HL-60 (cell line): ENCODE results near the gene ZMYND8.

Source experiments
- CTCF ChIP-seq: IDR thresholded peaks from one replicate; pipeline ENCODE4 v1.5.1; 2011; ENCODE audit warnings: low read length, control low read depth, inconsistent platforms; ENCODE audit not compliant: insufficient read depth
- POLR2AphosphoS5 ChIP-seq: IDR thresholded peaks from 2 replicates; pipeline ENCODE4 v1.6.1; 2012; ENCODE audit warnings: low read depth
- REST ChIP-seq: IDR thresholded peaks from 2 replicates; pipeline ENCODE4 v1.6.1; 2012; ENCODE audit warnings: low read depth; ENCODE audit not compliant: insufficient replicate concordance
- SPI1 ChIP-seq: IDR thresholded peaks from 2 replicates; pipeline ENCODE4 v1.6.1; 2012; ENCODE audit warnings: low read depth, mild to moderate bottlenecking, borderline replicate concordance

- TF ChIP-seq CTCF = no peak
- TF ChIP-seq REST = no peak
- TF ChIP-seq POLR2AphosphoS5 = no peak
- no peak for TF ChIP-seq SPI1
These were observed 71.3 kb downstream of the ZMYND8 start for GRCh38 chr20:47285189-47285588.
